G401.6 (cell line): ENCODE measurements around the gene CDX1.

Source experiments
- FAIRE-seq: peaks from 2 replicates; lab custom pipeline; 2012; peaks lifted over from hg19 to GRCh38; lab: Jason Lieb, UNC

CDX1 gene

DNA sequence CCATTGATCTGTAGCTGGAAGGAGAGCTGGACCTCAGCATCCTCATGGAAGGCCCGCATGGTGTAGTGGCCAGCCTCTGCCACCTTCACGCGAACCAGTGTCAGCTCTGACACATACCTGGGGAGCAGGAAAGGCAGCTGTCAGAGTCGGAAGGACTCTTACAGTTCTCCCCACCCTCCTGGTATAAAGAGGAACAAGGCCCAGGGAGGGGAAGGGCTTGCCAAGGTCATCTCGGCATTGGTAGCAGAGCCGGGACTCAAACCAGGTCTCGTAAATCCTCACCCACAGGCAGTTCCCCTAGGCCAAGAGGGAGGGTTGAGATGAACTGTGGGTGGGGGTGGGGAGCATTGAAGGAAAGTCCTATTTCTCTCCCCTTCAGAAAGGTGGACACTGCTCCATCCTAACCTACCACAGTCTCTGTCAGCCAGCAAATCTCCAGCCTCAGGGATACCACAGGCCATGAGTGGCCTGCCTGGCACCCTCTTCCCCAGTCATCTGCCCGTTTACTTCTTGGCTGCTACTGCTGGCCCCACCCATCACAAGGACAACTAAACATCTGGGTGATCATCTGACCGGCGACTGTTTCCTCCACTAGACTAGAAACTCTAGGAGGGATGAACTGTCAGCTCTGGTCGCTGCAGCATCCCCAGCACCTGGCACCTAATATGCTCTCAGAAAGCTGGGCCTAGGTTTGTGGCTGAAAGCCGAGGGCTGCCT lies 34.4 kb upstream of the CDX1 start:
- no peak for FAIRE-seq

DNA sequence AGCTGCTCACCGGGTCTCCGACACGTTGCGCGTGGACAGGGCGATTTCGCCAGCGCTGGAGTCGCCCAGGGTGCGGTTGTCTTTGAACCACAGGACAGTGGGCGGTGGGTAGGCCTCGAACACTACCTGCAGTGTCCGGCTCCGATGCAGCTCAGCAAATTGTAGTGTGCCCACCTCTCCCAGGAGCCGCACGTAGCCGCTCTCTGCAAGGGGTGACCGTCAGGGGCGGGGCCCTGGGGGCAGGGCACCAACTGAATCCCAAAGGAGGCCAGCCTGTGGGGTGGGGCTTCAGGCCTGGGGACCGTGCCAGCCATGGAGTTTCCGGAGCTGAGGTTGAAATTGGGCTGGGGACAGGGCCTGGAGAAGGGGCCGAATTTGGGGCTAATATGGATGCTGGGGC lies 33.8 kb upstream of the CDX1 start:
- FAIRE-seq, result no peak

DNA sequence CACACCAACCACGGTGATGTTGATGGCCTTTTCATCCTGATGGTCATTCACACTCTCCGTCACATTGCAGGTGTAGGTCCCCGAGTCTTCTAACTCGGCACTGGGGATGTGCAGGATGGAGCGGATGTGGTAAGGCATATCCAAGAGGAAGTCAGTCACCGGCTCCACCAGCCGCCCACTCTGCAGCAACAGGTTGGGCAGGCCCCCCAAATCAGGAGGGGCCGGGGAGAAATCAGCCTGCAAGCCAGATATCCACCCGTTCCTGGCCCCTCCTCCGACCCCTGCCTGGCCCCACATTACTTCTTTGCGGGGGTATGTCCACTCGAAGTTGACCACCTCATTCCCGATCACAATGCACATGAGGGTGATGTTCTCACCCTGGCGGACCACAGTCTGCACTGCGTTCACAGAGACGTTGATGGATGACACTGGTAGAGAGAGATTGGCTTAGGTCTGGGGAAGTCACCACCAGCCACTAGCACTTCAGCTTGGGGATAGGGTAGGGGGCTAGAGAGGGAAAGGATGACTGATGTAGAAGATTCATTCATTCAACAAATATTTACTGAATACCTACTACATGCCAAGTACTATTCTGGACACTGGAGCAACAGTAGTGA lies 32.9 kb upstream of the CDX1 start:
- FAIRE-seq, result no peak

DNA sequence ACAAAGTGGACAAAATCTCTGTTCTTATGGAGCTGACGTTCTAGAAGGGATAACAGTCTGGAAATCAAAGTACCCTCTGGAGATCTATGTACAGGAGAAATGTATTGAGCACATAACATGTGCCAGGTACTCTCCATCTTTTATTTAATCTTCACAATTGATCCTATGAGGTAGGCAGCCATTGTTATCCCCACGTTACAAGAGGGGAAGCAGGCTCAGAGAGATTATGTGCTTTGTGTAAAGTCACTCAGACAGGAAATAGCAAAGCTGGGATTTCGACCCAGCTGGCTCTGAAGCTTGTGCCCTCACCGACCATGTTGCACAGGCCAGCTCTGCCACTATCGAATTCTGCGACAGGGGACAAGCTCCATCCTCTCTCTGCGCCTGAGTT lies 32.4 kb upstream of the CDX1 start:
- FAIRE-seq, result no peak

DNA sequence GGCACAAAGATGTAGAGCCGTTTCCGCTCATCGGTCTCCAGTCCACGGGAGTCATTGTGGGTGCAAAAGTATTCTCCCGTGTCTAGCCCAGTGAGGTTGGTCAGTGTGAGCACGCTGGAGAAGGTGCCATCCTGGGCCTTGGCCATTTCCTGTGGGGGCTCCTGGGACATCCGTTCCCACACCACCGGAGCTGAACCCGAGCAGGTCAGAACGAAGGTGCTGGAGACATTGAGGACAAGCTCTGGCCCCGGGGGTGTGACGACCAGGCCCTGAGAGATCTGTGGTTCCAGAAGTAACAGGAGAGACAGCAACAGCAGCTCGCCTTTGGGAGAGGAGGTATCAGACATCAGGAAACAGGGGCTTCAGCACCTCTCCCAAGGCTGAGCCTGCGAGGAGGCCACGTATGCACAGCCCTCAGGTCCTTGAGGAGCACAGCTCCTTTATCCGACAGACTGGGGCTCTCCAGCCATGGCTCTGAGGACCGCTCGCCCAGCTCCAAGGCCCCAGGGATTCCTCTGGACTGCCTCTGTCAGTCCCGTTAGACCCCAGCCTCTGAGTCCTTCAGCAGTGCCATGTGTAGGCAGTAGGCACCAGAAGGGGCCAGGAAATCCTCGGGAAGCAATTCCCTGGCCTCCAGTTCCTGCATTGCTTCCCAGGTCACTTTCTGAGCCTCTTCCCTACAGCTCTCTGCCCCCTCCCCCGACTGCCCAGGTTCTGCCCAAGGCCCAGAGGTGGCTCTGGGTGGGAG lies 30.8 kb upstream of the CDX1 start:
- FAIRE-seq, result no peak

DNA sequence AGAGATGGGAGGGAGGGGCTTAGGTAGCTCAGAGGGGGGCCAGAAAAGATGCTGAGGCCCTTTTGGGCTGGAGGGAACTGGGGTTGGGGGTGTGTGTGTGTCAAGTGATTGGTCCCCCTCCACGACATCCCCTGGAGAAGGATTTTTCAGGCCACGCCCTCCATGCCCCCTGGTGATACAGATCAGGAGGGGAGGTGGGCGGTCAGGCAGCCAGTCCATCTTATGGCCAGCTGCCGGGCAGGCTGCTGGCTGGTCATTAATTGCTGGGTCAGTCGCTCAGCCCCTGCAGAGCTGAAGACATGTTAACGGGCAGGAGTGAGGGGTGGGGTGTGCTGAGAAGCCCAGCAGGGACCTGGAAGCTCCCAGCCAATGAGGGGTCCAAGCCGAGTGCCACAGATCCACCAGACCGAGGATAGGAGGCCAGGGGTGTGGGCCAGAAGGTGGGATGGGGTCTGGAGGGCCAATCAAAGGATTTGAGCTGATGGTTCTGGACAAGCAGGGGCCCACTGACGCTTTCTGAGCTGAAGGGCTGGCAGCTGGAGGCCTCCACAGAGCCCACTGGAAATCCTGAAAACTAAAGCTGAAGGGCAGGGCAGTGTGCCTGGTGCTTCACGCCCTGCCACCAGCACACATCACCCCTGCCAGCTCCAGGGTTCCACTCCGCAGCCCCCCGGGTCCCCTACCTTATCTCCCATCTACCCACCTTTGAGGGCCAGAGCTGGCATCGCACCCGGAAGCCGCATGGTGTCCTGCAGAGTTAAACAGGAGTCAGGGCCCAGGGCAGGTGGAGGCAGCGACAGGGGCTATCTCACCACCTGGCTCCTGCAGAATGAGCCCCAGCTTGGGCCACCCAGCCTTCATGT lies 30.0 kb upstream of the CDX1 start:
- FAIRE-seq, result no peak

DNA sequence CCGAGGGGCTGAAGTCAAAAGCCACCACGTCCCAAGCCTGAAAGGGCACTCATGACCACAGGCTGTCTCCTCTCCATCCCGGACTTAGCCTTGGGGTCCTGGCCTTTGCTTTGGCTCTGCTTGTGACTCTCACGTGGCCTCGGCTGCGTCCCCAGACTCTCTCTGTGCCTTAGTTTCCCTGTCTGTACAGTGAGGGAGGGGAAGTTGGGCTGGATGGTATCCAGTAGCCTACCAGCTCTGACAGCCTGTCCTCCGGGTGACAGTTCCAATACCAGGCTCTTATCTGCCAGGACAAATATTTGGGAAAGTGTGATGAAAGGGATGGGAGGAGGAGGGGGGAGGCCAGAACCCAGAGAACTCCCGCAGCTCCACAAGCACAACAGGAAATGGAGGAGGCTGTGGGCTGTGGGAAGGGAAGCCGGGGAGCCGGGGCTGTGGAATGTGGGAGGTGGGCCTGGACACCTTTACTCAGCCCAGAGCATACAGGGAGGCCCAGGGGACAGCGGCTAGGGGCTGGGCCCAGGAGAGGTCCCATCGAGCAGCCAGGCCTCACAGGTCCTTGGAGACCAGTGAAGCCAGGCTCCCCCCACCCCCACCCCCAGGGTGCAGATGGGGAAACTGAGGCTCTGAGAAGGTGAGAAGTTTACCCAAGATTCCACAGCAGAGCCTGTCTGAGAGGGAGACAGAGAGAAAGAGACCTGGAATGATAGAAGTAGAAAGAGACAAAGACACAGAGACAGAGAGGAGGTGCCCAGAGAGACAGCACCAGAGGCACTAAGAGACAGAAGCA lies 29.2 kb upstream of the CDX1 start:
- no peak for FAIRE-seq

DNA sequence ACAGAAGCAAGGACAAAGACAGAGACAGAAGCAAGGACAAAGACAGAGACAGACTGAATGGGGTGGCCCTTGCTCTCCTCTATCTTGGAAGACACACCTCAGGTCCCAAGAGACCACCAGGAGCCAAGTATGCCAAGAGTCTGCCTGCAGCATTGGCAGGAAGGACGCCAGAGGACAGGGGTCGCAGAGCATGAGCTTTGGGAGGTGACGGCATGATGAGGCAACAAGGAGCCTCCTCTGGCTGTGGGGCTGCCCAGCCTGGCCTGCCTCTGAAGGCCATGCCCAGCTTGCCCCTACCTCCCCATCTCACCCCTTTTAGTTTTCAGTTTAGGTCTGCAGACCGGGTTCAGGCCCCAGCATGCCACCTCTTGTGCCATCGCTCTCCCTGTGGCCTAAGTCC lies 28.6 kb upstream of the CDX1 start:
- FAIRE-seq, result no peak

DNA sequence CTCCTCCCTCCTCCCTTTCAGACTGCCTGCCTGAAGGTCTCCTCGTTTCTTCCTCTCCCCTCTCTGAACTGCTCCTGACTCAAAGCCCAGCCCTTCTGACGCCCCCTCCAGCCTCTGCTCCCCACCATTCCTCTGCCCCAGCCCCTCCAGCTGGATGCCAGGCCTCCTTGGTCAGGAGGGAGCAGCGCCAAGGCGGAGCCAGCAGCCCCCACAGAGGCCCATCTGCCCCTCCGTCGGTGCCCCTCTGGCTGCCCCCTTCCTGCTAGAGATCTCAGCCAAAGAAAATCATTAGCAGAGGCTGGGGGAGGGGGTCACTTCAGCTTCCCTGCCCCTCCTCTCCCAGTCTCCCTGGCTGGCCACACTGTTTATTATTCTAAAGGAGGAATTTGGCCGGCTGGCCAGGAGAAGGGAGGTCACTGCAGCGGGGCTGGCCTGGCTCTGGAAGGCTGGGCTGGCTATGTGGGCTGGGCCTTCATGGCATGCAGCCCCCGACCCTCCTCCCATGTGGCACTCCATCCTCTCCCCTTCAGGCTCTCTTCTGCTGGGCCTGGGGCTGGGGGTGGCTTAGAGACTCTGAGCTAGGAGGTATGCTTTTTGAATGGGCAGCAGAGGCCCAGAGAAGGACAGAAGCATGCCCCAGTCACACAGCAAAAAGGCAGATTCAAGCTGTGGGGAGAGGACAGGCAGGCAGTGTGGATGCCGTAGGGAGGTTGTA lies 27.9 kb upstream of the CDX1 start:
- FAIRE-seq, result no peak

DNA sequence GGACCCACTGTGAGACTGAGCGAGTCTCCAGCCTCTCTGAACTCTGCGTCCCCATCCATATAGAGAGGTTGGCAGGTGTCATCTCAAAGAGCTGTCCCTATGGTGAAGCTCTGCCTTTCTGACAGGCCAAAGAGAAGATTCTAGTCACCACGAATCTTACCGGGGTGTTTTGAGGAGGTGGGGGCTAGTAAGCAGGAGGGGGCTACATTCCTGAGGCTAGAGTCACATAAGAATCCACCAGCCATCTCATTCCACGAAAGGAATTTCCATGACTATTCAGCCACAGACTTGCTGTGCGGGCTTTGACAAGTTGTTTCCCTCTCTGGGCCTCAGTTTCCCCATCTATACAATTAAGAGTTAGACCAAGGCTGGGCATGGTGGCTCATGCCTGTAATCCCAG lies 27.2 kb upstream of the CDX1 start:
- no peak for FAIRE-seq

DNA sequence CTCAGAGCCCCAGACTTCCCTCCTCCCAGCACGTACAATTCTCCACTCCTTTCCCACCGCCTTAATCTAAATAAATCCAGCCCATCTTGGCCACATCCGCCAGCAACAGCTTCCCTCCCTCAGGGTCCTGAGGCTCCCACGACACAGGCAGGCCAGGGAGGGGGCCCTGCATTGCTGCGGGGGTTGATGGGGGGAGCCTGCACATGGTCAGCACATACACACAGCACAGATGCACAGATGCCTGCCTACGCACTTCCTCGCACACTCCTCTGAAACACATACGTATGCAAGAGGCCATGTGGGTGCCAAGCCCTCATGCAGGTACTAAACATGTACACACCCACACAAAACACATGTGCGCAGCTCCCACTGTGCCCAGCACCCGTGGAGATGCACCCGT lies 25.7 kb upstream of the CDX1 start:
- FAIRE-seq, result no peak

DNA sequence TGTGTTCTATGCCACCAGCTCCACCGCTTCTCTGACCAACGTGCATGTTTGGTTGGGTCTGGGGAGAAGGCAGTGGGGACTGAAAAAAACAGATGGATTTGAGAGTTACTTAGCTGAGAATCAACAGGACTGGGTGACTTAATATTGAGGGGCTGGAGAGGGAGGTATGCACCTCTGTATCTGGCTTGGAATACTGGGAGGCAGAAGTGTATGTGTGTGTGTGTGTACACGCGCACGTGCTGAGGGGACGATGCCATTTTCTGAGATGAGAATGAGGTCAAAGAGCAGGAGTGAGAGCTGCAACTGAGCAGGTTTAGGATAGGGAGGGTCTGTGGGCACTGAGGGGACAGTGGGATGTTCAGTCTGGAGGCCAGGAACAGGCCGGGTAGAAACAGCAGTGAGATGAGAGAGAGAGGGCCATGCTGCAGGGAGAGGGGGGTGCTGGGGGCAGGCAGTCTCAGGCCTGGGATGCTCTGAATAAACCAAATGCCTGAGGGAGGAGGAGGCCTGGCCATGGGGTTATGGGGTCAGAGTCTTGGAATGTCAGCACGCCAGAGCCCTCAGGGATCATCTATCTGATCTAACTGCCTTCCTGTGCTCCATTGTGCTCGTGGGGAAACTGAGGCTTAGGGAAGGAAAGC lies 24.9 kb upstream of the CDX1 start:
- no peak for FAIRE-seq

DNA sequence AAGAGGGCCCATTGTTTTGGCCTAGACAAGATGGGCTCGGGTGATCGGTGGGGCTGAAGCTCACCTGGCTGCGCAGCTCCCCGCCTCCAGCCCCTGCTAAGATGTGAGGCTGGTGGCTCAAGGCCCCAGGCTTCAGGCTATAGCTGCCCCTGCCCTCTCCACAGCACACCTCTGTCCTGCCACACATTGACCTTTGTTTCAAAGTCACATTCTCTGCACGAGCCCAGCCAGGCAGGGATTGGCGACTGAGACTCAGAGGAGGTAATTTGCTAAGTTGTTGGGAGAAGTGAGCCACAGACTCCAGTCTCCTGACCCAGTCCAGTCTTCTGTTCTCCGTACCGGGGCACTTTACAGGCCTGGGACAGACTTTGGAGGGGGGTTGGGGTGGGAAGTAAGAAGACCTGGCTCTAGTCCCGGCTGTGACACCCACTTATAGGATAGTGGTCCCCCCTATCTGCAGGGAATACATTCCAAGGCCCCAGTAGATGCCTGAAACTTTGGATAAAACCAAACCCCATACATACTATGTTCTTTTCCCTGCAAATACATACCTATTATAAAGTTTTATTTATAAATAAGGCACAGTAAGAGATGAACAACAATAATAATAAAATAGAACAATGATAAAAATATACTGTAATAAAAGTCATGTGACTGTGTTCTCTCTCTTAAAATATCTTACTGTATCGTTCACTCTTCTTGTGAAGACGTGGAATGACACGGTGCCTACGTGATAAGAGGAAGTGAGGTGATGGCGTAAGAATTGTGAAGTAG lies 24.2 kb upstream of the CDX1 start:
- FAIRE-seq, result no peak

DNA sequence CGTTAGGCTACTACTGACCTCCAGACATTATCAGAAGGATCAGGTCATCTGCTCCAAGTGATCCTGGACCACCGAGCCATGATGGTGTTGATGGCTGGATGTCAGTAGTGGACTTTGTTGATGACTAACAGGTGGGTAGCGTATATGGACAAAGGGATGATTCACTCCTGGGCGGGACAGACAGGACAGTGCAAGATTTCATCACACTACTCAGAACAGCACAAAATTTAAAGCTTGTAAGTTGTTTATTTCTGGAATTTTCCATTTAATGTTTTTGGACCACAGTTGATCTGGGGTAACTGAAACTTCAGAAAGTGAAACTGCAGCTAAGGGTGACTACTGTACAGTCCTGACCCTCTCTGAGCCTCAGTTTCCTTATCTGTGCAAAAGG lies 23.6 kb upstream of the CDX1 start:
- no peak for FAIRE-seq

DNA sequence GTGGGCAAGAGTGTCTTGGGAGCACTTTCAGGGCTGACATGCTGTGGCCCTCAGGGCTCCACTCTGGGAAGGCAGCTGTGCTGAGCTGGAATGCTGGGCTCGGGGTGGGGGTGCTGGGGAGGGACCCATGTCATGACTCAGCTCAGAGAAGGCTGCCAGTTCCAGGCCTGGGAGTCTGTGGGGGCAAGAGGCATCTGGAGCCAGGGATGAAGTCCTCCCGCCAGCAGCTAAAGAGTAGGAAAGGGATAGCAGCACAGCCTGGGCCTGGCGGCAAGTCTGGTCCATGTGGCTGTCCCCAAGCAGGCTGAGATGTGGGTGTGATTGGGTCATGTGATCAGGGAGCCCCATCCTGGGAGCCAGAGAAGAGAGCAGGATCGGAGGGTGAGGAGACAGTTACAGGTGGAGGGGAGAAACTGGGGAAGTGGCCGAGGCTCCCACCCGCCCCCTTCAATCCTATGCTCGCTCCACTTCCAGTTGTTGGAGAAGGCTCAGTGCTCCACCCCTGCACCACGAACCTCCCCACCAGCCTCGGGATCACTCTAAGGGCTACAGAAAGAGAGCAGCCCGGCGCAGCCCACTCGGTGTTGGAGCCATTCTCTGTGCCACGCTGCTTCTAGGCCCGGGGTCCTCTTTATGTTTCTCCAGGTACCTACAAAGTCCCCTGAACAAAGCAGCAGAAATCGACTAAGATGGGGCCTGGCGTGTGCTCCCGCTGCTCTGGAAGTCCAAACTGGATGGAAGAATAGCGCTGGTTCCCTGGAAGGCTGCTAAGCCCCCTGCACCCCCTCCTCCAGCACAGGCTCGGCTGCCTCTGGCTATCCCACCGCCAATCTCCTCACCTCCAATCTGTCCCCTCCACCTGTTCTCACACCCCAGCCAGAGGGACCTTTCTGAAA lies 23.0 kb upstream of the CDX1 start:
- FAIRE-seq, result no peak

DNA sequence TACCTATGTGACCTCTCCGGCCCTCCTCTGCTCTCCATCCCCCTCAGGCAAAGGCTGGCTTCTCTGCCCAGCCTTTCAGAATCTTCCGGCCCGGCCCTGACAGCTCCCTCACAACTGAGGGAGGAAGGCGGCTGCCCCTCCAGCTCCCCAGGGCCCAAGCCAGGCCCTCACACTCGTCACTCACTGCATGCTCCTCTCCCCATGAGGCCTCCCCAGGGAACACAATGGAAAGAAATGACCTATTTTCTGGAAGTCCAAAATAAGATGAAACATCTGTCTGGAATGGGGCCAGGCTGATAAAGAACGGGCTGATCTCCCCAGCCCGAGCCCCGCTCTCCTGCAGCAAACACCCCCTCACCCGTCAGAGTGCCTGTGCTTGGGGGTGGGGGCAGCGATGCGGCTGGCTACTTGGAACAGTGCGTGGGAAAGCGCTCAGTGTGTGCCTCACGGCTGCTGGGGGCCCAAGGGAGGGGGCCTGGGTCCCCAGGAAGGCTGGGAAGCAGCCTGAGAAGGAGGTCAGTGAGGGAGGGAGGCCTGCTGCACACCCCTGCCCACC lies 22.3 kb upstream of the CDX1 start:
- FAIRE-seq, result no peak

DNA sequence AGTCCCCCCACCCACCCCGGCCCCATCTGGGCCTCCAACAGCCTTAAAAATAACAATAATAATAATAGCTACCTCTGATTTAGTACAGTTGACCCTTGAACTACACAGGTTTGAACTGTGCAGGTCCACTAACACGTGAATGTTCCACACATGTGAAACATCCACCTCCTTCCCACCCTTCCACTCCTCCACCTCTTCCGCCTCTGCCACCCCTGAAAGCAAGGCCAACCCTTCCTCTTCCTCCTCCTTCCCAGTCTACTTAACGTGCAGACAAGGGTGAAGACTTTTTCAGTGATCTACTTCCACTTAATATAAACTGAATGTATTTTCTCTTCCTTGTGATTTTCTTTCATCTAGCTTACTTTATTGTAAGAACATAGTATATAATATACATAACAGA lies 21.7 kb upstream of the CDX1 start:
- FAIRE-seq, result no peak

DNA sequence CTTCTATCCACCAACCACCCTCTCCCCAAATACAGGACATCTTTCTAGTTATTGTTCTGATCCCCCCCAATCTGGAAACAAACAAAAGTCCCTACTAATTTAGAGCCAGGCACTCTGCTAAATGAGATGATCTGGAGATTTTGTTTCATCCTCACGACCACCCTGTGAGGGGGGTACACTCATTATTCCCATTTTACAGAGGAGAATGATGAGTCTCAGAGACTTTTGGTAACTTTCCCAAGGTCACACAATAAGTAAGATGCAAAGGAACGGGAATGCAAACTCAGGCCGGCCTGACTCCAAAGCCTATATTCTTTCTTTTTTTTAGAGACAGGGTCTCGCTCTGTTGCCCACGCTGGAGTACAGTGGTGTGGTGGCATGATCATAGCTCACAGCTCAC lies 20.3 kb upstream of the CDX1 start:
- FAIRE-seq, result no peak
